ENCODE results near the gene PPM1H. TPM values are rescaled to one million over a fixed set of nuclear protein-coding genes. Genes with fewer than 3 reads are reported as not detected.

The PPM1H gene
- total and polyA plus RNA-seq, 11 donors, result 1.3 to 9.6 (median 4.9) TPM

DNA sequence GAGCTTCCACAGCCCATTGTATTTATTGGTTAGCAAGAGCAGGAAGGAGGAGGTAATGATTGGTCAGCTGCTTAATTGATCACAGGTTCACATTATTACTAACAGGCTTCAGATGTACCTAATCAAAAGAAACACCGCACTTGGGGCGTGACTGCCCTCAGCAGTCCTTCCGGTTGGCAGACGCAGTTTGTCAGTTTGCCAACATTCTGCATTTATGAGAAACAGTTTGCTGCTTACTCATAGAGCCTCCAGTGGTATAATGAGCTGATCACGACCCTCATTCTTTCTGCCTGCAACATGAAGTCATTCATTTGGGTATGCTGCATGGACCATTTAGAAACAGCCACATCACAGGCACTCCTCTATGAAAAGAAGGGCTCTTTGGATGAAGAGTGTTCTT, 42.5 kb upstream of the PPM1H start:
- Histone ChIP-seq H3K4me1 (no peaks in the 10 kb centered on the region), H3K4me3 (no peak overlapping the region), H3K27me3 (no peaks in the 10 kb centered on the region), H3K36me3 (no peaks in the 10 kb centered on the region), H3K9me3 (peaks cover 0 to 3% (median 0%) of the 10 kb centered on the region in 12 donors), H3K27ac (no peak overlapping the region)
- intact Hi-C loops (cut with DNase I), result no loop called here
- WGBS, 4 donors, result 71 to 91% (median 80%) methylated on average over 5 of the region's 5 CpGs
- TF ChIP-seq POLR2A (IDR thresholded peaks at IDR 0.05), result no peak
- TF ChIP-seq, protein P1, sequence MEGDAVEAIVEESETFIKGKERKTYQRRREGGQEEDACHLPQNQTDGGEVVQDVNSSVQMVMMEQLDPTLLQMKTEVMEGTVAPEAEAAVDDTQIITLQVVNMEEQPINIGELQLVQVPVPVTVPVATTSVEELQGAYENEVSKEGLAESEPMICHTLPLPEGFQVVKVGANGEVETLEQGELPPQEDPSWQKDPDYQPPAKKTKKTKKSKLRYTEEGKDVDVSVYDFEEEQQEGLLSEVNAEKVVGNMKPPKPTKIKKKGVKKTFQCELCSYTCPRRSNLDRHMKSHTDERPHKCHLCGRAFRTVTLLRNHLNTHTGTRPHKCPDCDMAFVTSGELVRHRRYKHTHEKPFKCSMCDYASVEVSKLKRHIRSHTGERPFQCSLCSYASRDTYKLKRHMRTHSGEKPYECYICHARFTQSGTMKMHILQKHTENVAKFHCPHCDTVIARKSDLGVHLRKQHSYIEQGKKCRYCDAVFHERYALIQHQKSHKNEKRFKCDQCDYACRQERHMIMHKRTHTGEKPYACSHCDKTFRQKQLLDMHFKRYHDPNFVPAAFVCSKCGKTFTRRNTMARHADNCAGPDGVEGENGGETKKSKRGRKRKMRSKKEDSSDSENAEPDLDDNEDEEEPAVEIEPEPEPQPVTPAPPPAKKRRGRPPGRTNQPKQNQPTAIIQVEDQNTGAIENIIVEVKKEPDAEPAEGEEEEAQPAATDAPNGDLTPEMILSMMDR (IDR thresholded peaks at IDR 0.05), result no peak
- ATAC-seq (no peak), DNase-seq (no peak)

DNA sequence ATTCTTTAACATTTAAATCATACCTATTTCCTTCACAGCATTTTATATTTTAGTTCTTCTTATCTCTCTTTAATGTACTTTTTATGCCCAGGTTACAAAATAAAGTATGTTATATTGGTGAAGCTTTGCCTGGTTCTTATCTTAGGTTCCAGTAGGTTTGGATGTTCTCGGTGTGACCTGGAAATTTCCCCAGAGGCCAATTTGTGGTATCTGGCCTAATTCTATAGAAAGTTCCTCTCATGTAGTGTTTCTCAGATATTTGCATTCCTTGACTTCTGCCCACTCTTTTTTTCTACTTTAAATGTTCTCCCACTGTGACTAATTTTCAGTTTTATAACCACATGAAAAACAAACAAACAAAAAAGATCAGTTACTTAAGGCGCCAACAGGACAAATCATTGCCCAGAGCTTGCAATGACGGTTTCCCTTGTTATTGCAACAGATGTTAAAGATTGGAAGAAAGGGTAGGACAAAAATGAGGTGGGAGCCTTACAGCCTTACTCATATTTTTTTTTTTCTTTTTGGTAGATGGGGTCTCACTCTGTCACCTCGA, 41.2 kb upstream of the PPM1H start:
- no peak overlapping the region for H3K27ac ChIP-seq
- 88 to 91% (median 91%) methylated on average over 4 of the region's 4 CpGs for WGBS, 4 donors
- ATAC-seq, result no peak

DNA sequence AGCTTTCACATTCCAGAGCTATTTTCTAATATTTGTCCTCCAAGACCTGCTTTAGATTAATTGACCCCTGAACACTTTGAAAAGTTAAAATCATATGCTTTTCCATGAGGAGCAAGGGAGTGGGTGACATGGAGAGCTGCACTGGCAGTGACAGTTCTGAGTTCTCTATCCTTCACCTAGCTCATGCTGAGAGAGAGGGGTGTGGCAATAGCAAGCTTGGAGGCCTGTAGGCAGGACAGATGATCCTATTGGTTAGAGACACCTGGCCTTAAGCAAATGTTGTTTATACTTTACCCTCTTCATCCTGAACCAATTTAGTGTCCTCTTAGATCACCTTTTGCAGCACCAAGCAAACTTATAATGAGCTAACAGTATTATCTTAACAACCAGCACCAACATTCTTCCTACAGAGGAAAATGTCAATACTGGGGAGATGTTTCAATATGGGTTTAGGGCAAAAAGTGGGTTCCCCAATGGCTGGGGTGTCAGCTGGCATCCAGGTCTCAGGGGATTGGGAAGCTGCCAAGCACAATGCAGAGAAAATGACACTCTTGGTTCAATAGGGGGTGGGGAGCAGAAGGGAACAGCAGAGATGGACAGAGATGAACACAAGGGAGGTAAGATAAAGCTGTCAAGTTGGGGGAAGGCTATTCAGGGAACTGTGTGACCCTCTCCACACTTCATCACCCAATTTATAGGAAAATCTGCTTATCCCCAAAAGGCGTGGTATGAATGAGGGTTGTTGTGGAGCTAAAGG, 37.0 kb upstream of the PPM1H start:
- intact Hi-C loops (cut with DNase I), result no loop called here
- DNase-seq (no peak), ATAC-seq (no peak)
- TF ChIP-seq, protein P1 (IDR thresholded peaks at IDR 0.05), result no peak
- TF ChIP-seq POLR2A (IDR thresholded peaks at IDR 0.05), result no peak
- no peak overlapping the region for H3K27ac ChIP-seq
- H3K4me1 ChIP-seq, result no peaks in the 10 kb centered on the region
- no peaks in the 10 kb centered on the region for H3K27me3 ChIP-seq
- WGBS, 4 donors, result 79 to 93% (median 86%) methylated on average over 1 of the region's 1 CpG
- no peak overlapping the region for H3K4me3 ChIP-seq
- H3K9me3 ChIP-seq, result peaks cover 0 to 3% (median 0%) of the 10 kb centered on the region in 12 donors
- no peaks in the 10 kb centered on the region for H3K36me3 ChIP-seq

More for the DNA sequence above, 41.2 kb upstream of the PPM1H start:
- no peaks in the 10 kb centered on the region for H3K4me1 ChIP-seq
- H3K27me3 ChIP-seq, result no peaks in the 10 kb centered on the region
- no peaks in the 10 kb centered on the region for H3K36me3 ChIP-seq
- H3K4me3 ChIP-seq, result no peak overlapping the region
- intact Hi-C loops (cut with DNase I), result no loop called here
- TF ChIP-seq, protein P1 (IDR thresholded peaks at IDR 0.05), result no peak
- TF ChIP-seq POLR2A (IDR thresholded peaks at IDR 0.05), result no peak
- H3K9me3 ChIP-seq, result peaks cover 0 to 3% (median 0%) of the 10 kb centered on the region in 12 donors
- no peak for DNase-seq

DNA sequence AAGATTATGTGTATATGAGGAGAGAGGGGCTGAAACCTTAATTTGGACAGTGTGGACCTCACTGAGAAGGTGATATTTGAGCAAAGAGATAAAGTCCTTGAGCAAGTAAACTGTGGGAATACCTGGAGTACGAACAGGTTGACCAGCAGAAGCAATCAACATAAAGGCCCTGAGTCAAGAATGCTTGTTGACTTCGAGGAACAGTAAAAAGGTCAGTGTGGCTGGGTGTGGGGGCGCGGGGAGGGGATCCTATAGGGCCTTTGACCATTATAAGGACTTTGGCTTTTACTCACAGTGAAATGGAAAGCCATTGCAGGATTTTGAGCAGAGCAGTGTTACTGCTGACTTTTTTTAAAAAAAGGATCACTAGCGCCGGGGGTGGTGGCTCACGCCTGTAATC, 34.7 kb upstream of the PPM1H start:
- intact Hi-C loops (cut with DNase I), result no loop called here
- peaks cover 0 to 3% (median 0%) of the 10 kb centered on the region in 12 donors for H3K9me3 ChIP-seq
- no peak for TF ChIP-seq POLR2A (IDR thresholded peaks at IDR 0.05)
- TF ChIP-seq, protein P1 (IDR thresholded peaks at IDR 0.05), result no peak
- H3K27me3 ChIP-seq, result no peaks in the 10 kb centered on the region
- no peak for ATAC-seq
- no peaks in the 10 kb centered on the region for H3K4me1 ChIP-seq
- WGBS, 4 donors, result 87 to 95% (median 91%) methylated on average over 7 of the region's 7 CpGs
- H3K27ac ChIP-seq, result no peak overlapping the region
- no peaks in the 10 kb centered on the region for H3K36me3 ChIP-seq
- no peak overlapping the region for H3K4me3 ChIP-seq
- DNase-seq, result no peak

Measured in heart left ventricle (tissue), 16 donors.